Erythroblast (primary cell): Measurements from ENCODE around the gene BBS9.

Source experiments
- GATA1 ChIP-seq: IDR thresholded peaks from 2 replicates; pipeline ENCODE4 v1.6.1; 2011; ENCODE audit warnings: low read depth, mild to moderate bottlenecking, control low read depth, low read length, moderate library complexity
- POLR2A ChIP-seq: IDR thresholded peaks from 2 replicates; pipeline ENCODE4 v1.6.1; 2011; ENCODE audit warnings: mild to moderate bottlenecking, low read length

DNA sequence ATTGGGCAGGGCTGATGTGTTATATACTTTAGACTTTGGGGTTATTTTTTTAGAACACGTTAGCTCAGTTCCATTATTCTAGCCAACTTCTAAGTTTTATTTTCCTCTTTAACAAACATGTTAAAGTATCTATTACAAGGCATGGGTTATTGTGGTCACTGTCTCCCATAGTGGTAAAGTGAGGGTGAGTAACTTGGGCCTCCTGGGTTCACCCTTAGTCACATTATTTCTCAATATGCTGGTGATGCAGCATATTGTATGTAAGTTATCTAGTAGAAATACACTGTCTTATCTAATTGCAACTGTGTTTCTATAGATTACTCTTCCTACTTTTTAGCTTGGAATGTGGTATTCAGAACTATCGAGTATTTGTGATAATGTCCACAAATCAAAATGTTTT, 65.9 kb downstream of the BBS9 start:
- TF ChIP-seq POLR2A (no peak), GATA1 (no peak)
